HG03196 (cell line): ENCODE data around the gene FMN2.

ENCODE experiments used
- ATAC-seq: cut with Tn5 transposase; IDR thresholded peaks from one replicate; pipeline ENCODE4 v1.9.1; 2021; ENCODE audit not compliant: unreplicated experiment

FMN2 gene

DNA sequence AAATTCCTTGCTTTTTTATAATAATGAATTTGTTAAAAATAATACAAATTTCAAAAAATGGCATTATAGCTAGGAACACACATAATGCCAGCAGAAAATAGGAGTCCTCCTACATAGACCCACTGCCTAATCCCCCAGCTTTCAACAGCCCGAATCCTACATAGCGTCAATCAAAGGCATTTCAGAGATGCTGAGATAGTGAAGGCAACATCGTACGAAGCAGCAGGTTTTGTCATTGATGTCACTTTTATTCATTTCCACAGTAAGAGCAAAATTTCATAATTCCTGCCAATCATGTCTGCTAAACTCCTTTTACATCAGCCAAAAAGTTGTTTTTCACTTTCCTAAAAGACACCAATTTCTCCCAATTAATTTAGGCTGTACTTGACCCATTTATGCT lies 426.2 kb downstream of the FMN2 start:
- no peak for ATAC-seq

DNA sequence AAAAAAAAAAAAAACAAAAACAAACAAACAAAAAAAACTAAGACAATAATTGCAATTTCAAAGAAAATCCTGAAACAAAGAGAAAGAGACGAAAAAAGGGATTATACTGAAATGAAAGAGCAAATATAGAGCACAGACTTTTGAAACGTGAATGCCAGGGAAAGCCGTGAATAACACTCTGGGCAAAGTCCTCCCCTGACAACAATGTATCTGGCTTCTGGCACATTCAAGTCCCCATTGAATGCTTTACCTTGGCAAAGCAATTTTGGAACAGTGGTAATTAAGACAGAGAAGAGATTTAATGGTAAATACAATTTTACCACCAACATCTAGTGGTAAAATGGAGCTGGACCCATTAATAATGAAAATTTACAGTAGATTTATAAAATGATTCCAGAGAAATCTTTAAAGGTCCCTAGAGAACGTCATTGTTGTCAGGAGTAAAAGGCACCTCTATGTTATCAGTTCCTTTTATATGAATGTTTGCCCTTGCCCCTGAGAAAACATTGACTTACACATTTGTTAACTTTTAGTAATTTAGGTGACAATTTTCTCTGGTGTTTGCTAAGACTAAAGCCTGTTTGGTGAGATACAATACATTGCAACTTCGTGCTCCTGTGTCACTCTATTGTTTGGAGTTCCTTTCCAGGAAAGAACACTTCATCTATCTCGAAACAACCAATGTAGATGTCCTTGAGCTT lies 430.6 kb downstream of the FMN2 start:
- no peak for ATAC-seq

DNA sequence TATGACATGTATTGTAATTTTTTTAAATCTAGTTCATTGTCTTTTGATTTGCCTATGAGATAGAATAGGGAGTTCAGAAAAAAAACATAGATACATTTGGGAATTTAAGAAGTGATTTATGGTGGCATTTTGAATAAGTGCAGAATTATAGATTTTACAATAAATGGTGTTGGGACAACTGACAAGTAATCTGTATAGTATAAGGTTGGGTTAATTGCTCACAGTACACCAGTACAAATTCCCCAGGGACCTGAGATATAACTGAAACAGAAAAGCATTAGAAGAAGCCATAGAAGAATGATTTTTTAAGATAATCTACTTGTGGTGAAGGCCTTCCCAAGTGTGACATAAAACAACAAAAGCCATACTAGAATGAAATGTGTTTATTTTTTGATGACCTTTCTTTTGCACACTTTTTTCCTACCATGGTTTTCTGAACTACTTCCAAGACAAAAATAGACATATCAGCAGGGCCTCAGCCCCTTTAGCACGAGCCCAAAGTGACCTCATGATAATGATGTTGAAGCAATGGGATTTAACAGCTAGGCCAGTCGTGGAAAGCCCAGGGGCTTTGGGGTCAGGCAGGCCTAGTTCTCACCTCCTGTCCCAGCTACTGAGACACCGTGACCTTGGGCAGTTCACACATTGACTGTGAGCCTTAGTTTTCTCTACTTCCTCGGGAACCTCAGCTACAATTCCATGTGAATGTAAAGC lies 432.8 kb downstream of the FMN2 start:
- no peak for ATAC-seq
